ENCODE measurements around the gene CDK6. TPM values are rescaled to one million over a fixed set of nuclear protein-coding genes. Genes with fewer than 3 reads are reported as not detected.

CDK6 gene
- total and polyA plus RNA-seq, 2 experiments from 2014 or later, result 7.4 to 23.7 TPM

- TF ChIP-seq, protein P1, sequence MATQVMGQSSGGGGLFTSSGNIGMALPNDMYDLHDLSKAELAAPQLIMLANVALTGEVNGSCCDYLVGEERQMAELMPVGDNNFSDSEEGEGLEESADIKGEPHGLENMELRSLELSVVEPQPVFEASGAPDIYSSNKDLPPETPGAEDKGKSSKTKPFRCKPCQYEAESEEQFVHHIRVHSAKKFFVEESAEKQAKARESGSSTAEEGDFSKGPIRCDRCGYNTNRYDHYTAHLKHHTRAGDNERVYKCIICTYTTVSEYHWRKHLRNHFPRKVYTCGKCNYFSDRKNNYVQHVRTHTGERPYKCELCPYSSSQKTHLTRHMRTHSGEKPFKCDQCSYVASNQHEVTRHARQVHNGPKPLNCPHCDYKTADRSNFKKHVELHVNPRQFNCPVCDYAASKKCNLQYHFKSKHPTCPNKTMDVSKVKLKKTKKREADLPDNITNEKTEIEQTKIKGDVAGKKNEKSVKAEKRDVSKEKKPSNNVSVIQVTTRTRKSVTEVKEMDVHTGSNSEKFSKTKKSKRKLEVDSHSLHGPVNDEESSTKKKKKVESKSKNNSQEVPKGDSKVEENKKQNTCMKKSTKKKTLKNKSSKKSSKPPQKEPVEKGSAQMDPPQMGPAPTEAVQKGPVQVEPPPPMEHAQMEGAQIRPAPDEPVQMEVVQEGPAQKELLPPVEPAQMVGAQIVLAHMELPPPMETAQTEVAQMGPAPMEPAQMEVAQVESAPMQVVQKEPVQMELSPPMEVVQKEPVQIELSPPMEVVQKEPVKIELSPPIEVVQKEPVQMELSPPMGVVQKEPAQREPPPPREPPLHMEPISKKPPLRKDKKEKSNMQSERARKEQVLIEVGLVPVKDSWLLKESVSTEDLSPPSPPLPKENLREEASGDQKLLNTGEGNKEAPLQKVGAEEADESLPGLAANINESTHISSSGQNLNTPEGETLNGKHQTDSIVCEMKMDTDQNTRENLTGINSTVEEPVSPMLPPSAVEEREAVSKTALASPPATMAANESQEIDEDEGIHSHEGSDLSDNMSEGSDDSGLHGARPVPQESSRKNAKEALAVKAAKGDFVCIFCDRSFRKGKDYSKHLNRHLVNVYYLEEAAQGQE (IDR thresholded peaks at IDR 0.05; ENCODE audit: unreplicated experiment), result no peak
- TF ChIP-seq ZNF331 (CRISPR knock-in tag; IDR thresholded peaks at IDR 0.05; ENCODE audit: low read depth) (no peak), STAT1 (IDR thresholded peaks at IDR 0.05; ENCODE audit: unreplicated experiment) (no peak), CTCF (conservative IDR thresholded peaks at IDR 0.05; ENCODE audit: low read depth in 2 of 2) (no peak)
Measured at GRCh38 chr7:92762851-92763250, 73.5 kb downstream of the CDK6 start (continued).

- Histone ChIP-seq H3K79me2 (replicated peaks; ENCODE audit: insufficient read depth) (no peaks in the 10 kb centered on the region), H3K4me2 (no peak overlapping the region), H3K4me3 (no peak overlapping the region), H3K9me2 (ENCODE audit: insufficient read depth) (no peaks in the 10 kb centered on the region), H3K36me3 (ENCODE audit: insufficient read depth) (no peaks in the 10 kb centered on the region), H4K20me1 (replicated peaks; ENCODE audit: insufficient read depth) (no peaks in the 10 kb centered on the region), H3K27me3 (ENCODE audit: insufficient read depth) (no peaks in the 10 kb centered on the region), H3K27ac (ENCODE audit: low read depth) (0 out of 2 replicates have a peak overlapping the region, but pooled peaks have one; percentile 6), H3K4me1 (ENCODE audit: insufficient read depth) (peaks cover 68% of the 10 kb centered on the region), H2AFZ (no peak overlapping the region), H3F3A (replicated peaks; ENCODE audit: low read depth) (no peaks in the 10 kb centered on the region)
- DNase-seq (ENCODE audit: low spot score) (no peak), ATAC-seq (no peak)
- no peak for TF ChIP-seq POLR2AphosphoS5 (IDR thresholded peaks at IDR 0.05; ENCODE audit: low read depth)
- TF ChIP-seq CREB1 (CRISPR knock-in tag; IDR thresholded peaks at IDR 0.05; ENCODE audit: low read depth), result no peak
- TF ChIP-seq CTCF (conservative IDR thresholded peaks at IDR 0.05; ENCODE audit: low read depth in 2 of 2), result no peak
- TF ChIP-seq STAT1 (IDR thresholded peaks at IDR 0.05; ENCODE audit: unreplicated experiment), result no peak
- H3K27me3 Mint-ChIP-seq (ENCODE audit: insufficient read depth, low read depth, poor library complexity), result peaks cover 3% of the 10 kb centered on the region
- peak overlapping the region; percentile 86 for H3K27ac Mint-ChIP-seq
- H3K9me3 Mint-ChIP-seq, result no peaks in the 10 kb centered on the region; the same call in 2 of the 3 replicates
- peaks cover 66% of the 10 kb centered on the region for H3K4me1 Mint-ChIP-seq
- peaks cover 8% of the 10 kb centered on the region; the same call in 2 of the 3 replicates for H3K36me3 Mint-ChIP-seq (ENCODE audit: low read depth)
- no peak overlapping the region for H3K4me3 Mint-ChIP-seq
Measured at GRCh38 chr7:92761391-92762097, 74.8 kb downstream of the CDK6 start.
